Measurements from ENCODE around the gene CIART.

The CIART gene

DNA sequence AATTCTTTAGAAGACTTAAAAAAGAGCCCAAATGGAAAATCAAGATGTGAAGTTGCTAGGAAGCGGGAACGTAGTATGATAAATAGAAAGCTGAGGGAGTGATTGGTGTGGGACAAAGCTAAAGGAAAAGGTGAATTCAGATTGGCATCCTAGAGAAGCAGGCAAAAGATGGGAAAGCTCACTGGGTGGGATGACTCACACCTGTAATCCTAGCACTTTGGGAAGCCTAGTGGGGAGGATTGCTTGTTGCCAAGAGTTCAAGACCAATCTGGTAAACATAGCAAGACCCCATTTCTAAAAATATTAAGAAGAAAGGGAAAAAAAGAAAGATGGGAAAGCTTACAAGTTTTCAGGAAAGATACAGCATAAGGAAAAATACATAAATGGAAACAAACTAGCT is 13.1 kb downstream of the CIART start:
- DNase-seq: no peak
- Histone ChIP-seq H2AFZ (ENCODE audit: low read length) (no peak overlapping the region), H3K9me3 (replicated peaks; ENCODE audit: insufficient read depth, low read length) (no peaks in the 10 kb centered on the region), H4K20me1 (ENCODE audit: insufficient read depth, low read length) (no peaks in the 10 kb centered on the region), H3K36me3 (replicated peaks; ENCODE audit: insufficient read depth, low read length) (no peaks in the 10 kb centered on the region; the same call in 1 of the 2 replicates), H3K9me2 (replicated peaks; ENCODE audit: insufficient read depth, low read length) (no peaks in the 10 kb centered on the region), H3K27ac (ENCODE audit: low read length) (no peak overlapping the region), H3K4me1 (ENCODE audit: low read length) (peaks cover 5% of the 10 kb centered on the region; the same call in 1 of the 2 replicates), H3K4me3 (ENCODE audit: low read length) (no peak overlapping the region), H3K9ac (ENCODE audit: low read length) (no peak overlapping the region), H3F3A (ENCODE audit: insufficient read depth, low read length) (no peaks in the 10 kb centered on the region), H3K79me2 (ENCODE audit: low read length) (peaks cover 18% of the 10 kb centered on the region), H3K27me3 (replicated peaks; ENCODE audit: insufficient read depth, low read length) (no peaks in the 10 kb centered on the region), H3K4me2 (ENCODE audit: low read depth, low read length) (no peak overlapping the region)
- TF ChIP-seq EZH2phosphoT487 (IDR thresholded peaks at IDR 0.05; ENCODE audit: low read length) (no peak), EZH2 (optimal IDR thresholded peaks at IDR 0.05; ENCODE audit: low read depth, low read length) (no peak)
- TF ChIP-seq, protein P1, sequence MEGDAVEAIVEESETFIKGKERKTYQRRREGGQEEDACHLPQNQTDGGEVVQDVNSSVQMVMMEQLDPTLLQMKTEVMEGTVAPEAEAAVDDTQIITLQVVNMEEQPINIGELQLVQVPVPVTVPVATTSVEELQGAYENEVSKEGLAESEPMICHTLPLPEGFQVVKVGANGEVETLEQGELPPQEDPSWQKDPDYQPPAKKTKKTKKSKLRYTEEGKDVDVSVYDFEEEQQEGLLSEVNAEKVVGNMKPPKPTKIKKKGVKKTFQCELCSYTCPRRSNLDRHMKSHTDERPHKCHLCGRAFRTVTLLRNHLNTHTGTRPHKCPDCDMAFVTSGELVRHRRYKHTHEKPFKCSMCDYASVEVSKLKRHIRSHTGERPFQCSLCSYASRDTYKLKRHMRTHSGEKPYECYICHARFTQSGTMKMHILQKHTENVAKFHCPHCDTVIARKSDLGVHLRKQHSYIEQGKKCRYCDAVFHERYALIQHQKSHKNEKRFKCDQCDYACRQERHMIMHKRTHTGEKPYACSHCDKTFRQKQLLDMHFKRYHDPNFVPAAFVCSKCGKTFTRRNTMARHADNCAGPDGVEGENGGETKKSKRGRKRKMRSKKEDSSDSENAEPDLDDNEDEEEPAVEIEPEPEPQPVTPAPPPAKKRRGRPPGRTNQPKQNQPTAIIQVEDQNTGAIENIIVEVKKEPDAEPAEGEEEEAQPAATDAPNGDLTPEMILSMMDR (IDR thresholded peaks at IDR 0.05; ENCODE audit: low read length): no peak

DNA sequence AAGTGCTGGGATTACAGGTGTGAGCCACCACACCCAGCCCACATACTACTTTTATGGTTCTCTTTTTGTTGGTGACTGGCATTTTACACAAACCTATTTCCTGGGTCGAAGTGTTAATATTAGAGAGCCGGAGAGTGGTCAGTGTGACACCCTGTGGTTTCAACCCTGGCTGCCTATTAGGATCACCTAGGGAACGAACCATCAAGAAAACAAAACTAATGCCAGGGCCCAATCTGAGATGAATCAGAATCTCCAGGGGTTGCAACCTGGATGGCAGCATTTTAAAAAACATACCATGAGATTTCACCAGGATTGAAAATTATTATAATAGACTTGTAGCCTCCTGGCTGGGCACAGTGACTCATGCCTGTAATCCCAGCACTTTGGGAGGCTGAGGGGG is 17.4 kb downstream of the CIART start:
- no peak for TF ChIP-seq EZH2phosphoT487 (IDR thresholded peaks at IDR 0.05; ENCODE audit: low read length)
- TF ChIP-seq EZH2 (optimal IDR thresholded peaks at IDR 0.05; ENCODE audit: low read depth, low read length): no peak
- TF ChIP-seq, protein P1 (IDR thresholded peaks at IDR 0.05; ENCODE audit: low read length): no peak
- H3K27me3 ChIP-seq (replicated peaks; ENCODE audit: insufficient read depth, low read length): no peaks in the 10 kb centered on the region

DNA sequence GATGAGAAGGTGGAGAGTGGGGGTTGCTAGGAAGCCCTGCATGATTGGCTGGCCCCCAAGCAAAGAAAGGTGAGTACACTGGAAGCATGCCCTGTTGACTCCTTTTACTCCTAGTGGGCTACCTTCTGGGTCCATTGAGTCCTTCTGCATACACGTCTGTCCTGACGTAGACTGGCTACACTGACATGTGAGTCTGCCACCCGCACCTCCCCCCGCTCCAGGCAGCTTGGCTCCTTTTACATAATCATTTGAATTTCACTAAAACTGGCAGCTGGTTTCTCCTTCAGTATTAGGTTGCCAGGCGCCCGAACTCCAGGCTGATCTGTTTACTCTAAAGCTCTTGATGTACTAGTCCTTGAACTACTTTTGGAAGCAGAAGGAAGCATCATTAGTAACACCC is 20.0 kb downstream of the CIART start:
- H3K9me3 ChIP-seq (replicated peaks; ENCODE audit: insufficient read depth, low read length): no peaks in the 10 kb centered on the region
- H3K9ac ChIP-seq (ENCODE audit: low read length): no peak overlapping the region
- 0 out of 2 replicates have a peak, but pooled peaks cover 3% of the 10 kb centered on the region for H4K20me1 ChIP-seq (ENCODE audit: insufficient read depth, low read length)
- no peaks in the 10 kb centered on the region for H3K9me2 ChIP-seq (replicated peaks; ENCODE audit: insufficient read depth, low read length)
- H3K27ac ChIP-seq (ENCODE audit: low read length): no peak overlapping the region
- H3K4me1 ChIP-seq (ENCODE audit: low read length): no peaks in the 10 kb centered on the region
- no peak for DNase-seq
- H3K4me3 ChIP-seq (ENCODE audit: low read length): no peak overlapping the region
- no peaks in the 10 kb centered on the region for H3K36me3 ChIP-seq (replicated peaks; ENCODE audit: insufficient read depth, low read length)
- TF ChIP-seq EZH2phosphoT487 (IDR thresholded peaks at IDR 0.05; ENCODE audit: low read length): no peak
- no peak for TF ChIP-seq EZH2 (optimal IDR thresholded peaks at IDR 0.05; ENCODE audit: low read depth, low read length)
- TF ChIP-seq, protein P1 (IDR thresholded peaks at IDR 0.05; ENCODE audit: low read length): no peak
- H3K27me3 ChIP-seq (replicated peaks; ENCODE audit: insufficient read depth, low read length): no peaks in the 10 kb centered on the region
- 0 out of 2 replicates have a peak, but pooled peaks cover 4% of the 10 kb centered on the region for H3F3A ChIP-seq (ENCODE audit: insufficient read depth, low read length)
- no peak overlapping the region for H2AFZ ChIP-seq (ENCODE audit: low read length)
- H3K4me2 ChIP-seq (ENCODE audit: low read depth, low read length): no peak overlapping the region
- peaks cover 3% of the 10 kb centered on the region; the same call in 1 of the 2 replicates for H3K79me2 ChIP-seq (ENCODE audit: low read length)

More for the DNA sequence above, 17.4 kb downstream of the CIART start:
- H2AFZ ChIP-seq (ENCODE audit: low read length): no peak overlapping the region
- peaks cover 9% of the 10 kb centered on the region; the same call in 1 of the 2 replicates for H3K79me2 ChIP-seq (ENCODE audit: low read length)
- no peak overlapping the region for H3K4me3 ChIP-seq (ENCODE audit: low read length)
- H3K9me2 ChIP-seq (replicated peaks; ENCODE audit: insufficient read depth, low read length): no peaks in the 10 kb centered on the region
- no peak overlapping the region for H3K4me2 ChIP-seq (ENCODE audit: low read depth, low read length)
- no peaks in the 10 kb centered on the region for H4K20me1 ChIP-seq (ENCODE audit: insufficient read depth, low read length)
- H3K36me3 ChIP-seq (replicated peaks; ENCODE audit: insufficient read depth, low read length): no peaks in the 10 kb centered on the region; the same call in 1 of the 2 replicates
- H3F3A ChIP-seq (ENCODE audit: insufficient read depth, low read length): 0 out of 2 replicates have a peak, but pooled peaks cover 4% of the 10 kb centered on the region
- H3K27ac ChIP-seq (ENCODE audit: low read length): no peak overlapping the region
- no peaks in the 10 kb centered on the region for H3K9me3 ChIP-seq (replicated peaks; ENCODE audit: insufficient read depth, low read length)
- DNase-seq: no peak
- H3K4me1 ChIP-seq (ENCODE audit: low read length): no peaks in the 10 kb centered on the region
- no peak overlapping the region for H3K9ac ChIP-seq (ENCODE audit: low read length)

All from MM.1S (cell line).